Urothelium cell line (cell line): ENCODE data around the gene AKAP6.

Experiments
- DNase-seq: peaks from one replicate; pipeline ENCODE4 v3.0.0; 2011; ENCODE audit warnings: low spot score, mixed read lengths
- FAIRE-seq: peaks from 2 replicates; lab custom pipeline; 2011; peaks lifted over from hg19 to GRCh38; lab: Jason Lieb, UNC

The AKAP6 gene

GRCh38 chr14:32727832-32728231 lies 398.7 kb downstream of the AKAP6 start:
- DNase-seq: no peak
- no peak for FAIRE-seq

- FAIRE-seq (no peak), DNase-seq (no peak)
These were observed 399.4 kb downstream of the AKAP6 start for GRCh38 chr14:32728526-32728925.

- DNase-seq (no peak), FAIRE-seq (no peak)
These were observed 399.9 kb downstream of the AKAP6 start for GRCh38 chr14:32728976-32729375.

GRCh38 chr14:32731249-32731648 lies 402.2 kb downstream of the AKAP6 start:
- FAIRE-seq: no peak
- DNase-seq: no peak

GRCh38 chr14:32733015-32733414 lies 403.9 kb downstream of the AKAP6 start:
- no peak for DNase-seq
- FAIRE-seq: no peak

GRCh38 chr14:32734261-32734660 lies 405.2 kb downstream of the AKAP6 start:
- no peak for DNase-seq
- no peak for FAIRE-seq

- DNase-seq: no peak
- FAIRE-seq: no peak
These were observed 408.5 kb downstream of the AKAP6 start for GRCh38 chr14:32737621-32738020.

GRCh38 chr14:32738206-32738871 lies 409.2 kb downstream of the AKAP6 start:
- no peak for FAIRE-seq

GRCh38 chr14:32744811-32745445 lies 415.8 kb downstream of the AKAP6 start:
- no peak for DNase-seq
- FAIRE-seq: no peak

More at GRCh38 chr14:32738206-32738871, 409.2 kb downstream of the AKAP6 start:
- DNase-seq: no peak

GRCh38 chr14:32754209-32754608 lies 425.1 kb downstream of the AKAP6 start:
- FAIRE-seq (no peak), DNase-seq (no peak)

- FAIRE-seq: no peak
- DNase-seq: no peak
These were observed 427.1 kb downstream of the AKAP6 start for GRCh38 chr14:32756173-32756572.

- DNase-seq (no peak), FAIRE-seq (no peak)
These were observed 427.7 kb downstream of the AKAP6 start for GRCh38 chr14:32756775-32757174.

- DNase-seq: no peak
These were observed 428.5 kb downstream of the AKAP6 start for GRCh38 chr14:32757568-32757967.

GRCh38 chr14:32761381-32761968 lies 432.4 kb downstream of the AKAP6 start:
- DNase-seq (no peak), FAIRE-seq (no peak)

More at GRCh38 chr14:32757568-32757967, 428.5 kb downstream of the AKAP6 start:
- FAIRE-seq: no peak

- FAIRE-seq (no peak), DNase-seq (no peak)
These were observed 433.8 kb downstream of the AKAP6 start for GRCh38 chr14:32762886-32763285.

GRCh38 chr14:32763673-32764072 lies 434.6 kb downstream of the AKAP6 start:
- FAIRE-seq: no peak
- no peak for DNase-seq

- no peak for DNase-seq
- no peak for FAIRE-seq
These were observed 435.0 kb downstream of the AKAP6 start for GRCh38 chr14:32764131-32764530.

GRCh38 chr14:32770422-32770821 lies 441.3 kb downstream of the AKAP6 start:
- DNase-seq (no peak), FAIRE-seq (no peak)

- FAIRE-seq: no peak
These were observed 445.1 kb downstream of the AKAP6 start for GRCh38 chr14:32774214-32774613.

GRCh38 chr14:32779840-32780239 lies 450.7 kb downstream of the AKAP6 start:
- DNase-seq: no peak
- FAIRE-seq: no peak

More at GRCh38 chr14:32774214-32774613, 445.1 kb downstream of the AKAP6 start:
- DNase-seq: no peak

- no peak for DNase-seq
- no peak for FAIRE-seq
These were observed 455.3 kb downstream of the AKAP6 start for GRCh38 chr14:32784405-32784804.

GRCh38 chr14:32785585-32785984 lies 456.5 kb downstream of the AKAP6 start:
- no peak for FAIRE-seq
- DNase-seq: no peak
